Esophagus mucosa (tissue), 1 donor: Measurements from ENCODE around the gene KRTAP4-8. TPM values are rescaled to one million over a fixed set of nuclear protein-coding genes. Genes with fewer than 3 reads are reported as not detected.
"Not testable (repeated sequence)": the region's sequence is repeated elsewhere in the genome, so short reads cannot be mapped to it uniquely, and the experiment has no call there.

Source experiments
- ATAC-seq: fragments of 200-7000 bp; cut with Tn5 transposase; one replicate; pipeline ENCODE4 v1.9.1; 2020
- total RNA-seq: library from RNA; stranded (reverse); gene quantifications from one replicate; pipeline ENCODE4 v1.2.4, GENCODE V29; 2023
- donor health status: DM: yes; HTN: yes; CAD: no.

Gene KRTAP4-8
- total RNA-seq, 1 donor from 2014 or later, result not detected

GRCh38 chr17:41107941-41108450, 10.1 kb upstream of the KRTAP4-8 start:
- no peak for ATAC-seq

- not testable (repeated sequence) for ATAC-seq
Observed at GRCh38 chr17:41105347-41105746, 7.4 kb upstream of the KRTAP4-8 start, which contains the start of gene KRTAP4-9. Gene KRTAP4-9, plus strand, starts transcription at chr17:41105389. Its CDS starts 0 bp downstream, at chr17:41105389.

GRCh38 chr17:41104386-41105038, 6.6 kb upstream of the KRTAP4-8 start:
- ATAC-seq, result peak; percentile 55

DNA sequence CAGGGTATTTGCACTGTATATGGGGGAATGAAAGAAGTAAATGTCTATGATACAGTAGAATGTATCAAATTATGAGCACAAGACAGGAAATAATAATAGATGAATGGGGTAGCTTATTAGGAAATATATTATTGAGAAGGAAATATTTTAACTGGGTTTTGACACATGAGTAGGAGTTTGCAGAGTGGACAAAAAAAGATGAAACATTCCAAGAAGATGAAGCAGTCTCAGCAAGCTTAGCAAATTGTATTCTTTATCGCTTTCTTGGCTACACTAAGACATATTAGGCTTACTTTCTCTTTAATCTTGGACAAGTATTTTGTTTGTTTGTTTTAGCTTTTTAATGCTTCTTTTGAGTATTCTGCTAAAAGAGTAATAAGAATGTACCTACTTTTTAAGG, 6.0 kb upstream of the KRTAP4-8 start:
- no peak for ATAC-seq

DNA sequence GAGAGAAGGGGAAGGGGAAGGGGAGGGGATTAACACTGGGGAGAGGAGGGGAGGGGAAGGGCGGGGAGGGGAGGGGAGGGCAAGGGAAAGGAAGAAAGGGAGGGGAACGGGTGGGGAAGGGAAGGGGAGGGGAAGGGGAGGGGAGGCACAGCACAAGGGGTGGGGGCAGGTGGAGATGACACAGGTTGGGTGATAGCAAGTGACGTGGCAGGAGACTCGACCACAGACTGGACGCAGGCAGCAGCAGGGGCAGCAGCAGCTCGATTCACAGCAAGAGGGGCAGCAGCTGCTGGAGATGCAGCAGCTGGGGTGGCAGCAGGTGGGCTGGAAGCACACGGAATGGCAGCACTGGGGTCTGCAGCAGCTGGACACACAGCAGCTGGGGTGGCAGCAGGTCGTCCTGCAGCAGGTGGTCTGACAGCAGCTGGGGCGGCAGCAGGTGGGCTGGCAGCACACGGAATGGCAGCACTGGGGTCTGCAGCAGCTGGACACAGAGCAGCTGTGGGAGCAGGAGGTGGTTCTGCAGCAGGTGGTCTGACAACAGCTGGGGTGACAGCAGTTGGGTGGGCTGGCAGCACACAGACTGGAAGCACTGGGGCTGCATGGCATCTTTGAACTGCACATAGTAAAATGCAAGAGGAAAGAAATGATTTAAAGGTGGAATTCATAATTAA, 3.8 kb upstream of the KRTAP4-8 start, which contains the start of gene KRTAP4-16:
KRTAP4-16 (minus strand) TSS at position 624 of the 674 bp plus-strand sequence; CDS start at position 624, 0 bp downstream.
- no peak for ATAC-seq

- peak; percentile 54 for ATAC-seq
Observed at GRCh38 chr17:41099682-41100480, 1.9 kb upstream of the KRTAP4-8 start.

GRCh38 chr17:41098481-41098880, 539 bp upstream of the KRTAP4-8 start:
- ATAC-seq, result no peak

- no peak for ATAC-seq
Observed at GRCh38 chr17:41096055-41096454, 1.9 kb downstream of the KRTAP4-8 start.

DNA sequence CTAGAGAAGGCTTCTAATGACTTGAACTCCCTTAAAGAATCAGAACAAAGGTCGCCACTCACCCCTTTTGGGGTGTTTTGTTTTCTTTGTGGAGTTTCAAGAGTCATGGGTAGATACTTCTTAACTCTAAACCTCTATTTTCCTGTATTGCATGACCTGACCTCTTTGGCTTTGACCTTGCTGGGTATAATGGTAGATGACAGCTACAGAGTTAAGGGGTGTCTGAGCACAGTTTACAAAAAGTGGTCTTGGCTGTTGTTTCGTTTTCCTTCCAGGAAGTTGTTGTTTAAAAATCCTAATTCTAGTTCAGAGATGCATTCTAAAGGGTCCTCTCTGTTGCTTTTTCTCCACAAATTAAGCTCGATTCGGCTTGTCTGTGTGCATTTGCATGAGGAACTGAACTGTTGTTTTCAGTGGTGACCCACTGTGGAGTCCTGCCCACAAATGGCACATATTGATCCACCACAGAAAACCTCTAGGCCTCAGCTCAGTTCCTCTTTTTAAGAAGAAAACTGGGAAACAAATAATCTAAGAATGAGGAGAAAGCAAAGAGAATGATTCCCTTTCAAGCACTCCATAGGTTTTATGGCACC, 9.1 kb downstream of the KRTAP4-8 start:
- not testable (repeated sequence) for ATAC-seq

DNA sequence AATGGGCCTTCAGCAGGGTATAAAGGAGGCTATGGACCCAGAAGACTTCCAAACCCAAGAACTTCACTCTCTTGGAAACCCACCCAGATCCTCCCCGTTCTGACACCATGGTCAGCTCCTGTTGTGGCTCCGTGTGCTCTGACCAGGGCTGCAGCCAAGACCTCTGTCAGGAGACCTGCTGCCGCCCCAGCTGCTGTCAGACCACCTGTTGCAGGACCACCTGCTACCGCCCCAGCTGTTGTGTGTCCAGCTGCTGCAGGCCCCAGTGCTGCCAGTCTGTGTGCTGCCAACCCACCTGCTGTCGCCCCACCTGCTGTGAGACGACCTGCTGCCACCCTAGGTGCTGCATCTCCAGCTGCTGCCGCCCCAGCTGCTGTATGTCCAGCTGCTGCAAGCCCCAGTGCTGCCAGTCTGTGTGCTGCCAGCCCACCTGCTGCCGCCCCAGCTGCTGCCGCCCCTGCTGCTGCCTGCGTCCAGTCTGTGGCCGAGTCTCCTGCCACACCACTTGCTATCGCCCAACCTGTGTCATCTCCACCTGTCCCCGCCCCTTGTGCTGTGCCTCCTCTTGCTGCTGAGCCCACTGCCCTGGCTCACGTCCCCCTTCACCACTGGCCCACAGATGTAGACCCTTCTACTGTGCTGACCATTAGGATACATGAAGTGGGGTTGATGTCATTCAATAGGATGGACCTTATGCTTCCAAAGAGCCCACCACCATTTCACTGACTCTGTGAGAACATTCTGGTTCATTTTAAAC, 13.7 kb downstream of the KRTAP4-8 start, which contains the start of gene KRTAP4-7:
KRTAP4-7 (plus strand) TSS at position 51 of the 757 bp plus-strand sequence; CDS start at position 108, 57 bp downstream.
- ATAC-seq, result not testable (repeated sequence)

GRCh38 chr17:41083427-41083826, 14.5 kb downstream of the KRTAP4-8 start:
- ATAC-seq, result peak; percentile 52

GRCh38 chr17:41082626-41083025, 15.3 kb downstream of the KRTAP4-8 start:
- ATAC-seq, result no peak

GRCh38 chr17:41076788-41077187, 21.2 kb downstream of the KRTAP4-8 start:
- no peak for ATAC-seq

DNA sequence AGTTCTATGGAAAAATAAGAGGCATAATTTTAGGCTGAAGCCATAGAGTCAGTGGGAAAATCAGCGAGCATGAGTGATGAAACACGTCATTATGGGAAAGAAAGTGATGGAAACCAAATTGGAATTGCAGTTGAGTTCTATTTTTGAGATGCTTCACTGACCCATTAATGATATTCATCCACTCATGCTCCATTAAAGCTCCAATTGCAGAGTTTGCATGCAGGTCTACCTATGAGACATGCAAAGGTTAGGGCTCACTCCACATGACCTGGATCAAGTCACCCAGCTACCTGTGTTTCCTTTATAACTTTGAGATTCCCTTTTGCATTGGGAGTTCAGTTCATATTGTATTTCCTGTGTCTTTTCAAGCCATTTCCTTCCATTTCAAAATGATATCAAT, 24.3 kb downstream of the KRTAP4-8 start:
- no peak for ATAC-seq

DNA sequence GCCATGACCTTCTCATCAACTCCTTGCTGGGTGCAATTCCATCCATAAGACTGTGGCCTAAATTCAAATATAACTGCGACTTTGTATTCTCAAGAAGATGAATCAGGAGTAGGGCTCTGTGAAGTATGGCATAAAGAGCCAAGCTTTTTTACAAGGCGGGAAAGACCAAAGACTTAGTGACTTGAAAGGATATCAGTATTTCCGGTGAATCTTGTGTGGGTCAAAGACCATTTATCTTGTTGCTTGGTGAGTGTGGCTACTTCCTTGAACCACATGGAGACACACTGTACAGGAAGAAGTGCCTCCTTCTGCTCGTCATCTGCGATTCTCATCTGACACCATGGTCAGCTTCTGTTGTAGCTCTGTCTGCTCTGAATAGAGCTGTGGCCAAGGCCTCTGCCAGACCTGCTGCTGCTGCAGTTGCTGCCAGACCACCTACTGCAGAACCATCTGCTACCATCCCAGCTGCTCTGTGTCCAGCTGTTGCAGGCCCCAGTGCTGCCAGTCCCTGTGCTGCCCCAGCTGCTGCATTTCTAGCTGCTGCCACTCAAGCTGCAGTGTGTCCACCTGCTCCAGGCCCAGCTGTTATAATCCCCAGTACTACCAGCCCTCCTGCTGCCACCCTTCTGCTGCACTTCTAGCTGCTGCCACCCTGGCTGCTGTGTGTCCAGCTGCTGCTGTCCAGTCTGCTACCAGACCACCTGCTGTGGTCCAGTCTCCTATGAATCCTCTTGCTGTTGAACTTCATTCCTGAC, 26.2 kb downstream of the KRTAP4-8 start:
- no peak for ATAC-seq

DNA sequence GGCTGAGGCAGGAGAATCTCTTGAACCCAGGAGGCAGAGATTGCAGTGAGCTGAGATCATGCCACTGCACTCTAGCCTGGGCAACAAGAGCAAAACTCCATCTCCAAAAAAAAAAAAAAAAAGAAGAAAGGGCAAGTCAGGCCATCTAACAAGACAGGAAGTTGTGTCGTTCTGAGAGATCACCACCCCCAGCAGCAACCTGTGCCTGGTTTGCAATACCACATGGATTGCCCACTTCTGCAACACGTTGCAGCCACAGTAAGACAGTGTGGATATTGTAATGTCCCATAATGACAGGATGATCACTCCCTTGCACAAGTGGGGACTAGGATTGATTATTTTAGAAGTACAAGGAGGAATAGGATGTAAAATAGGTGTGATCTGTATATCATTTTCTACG, 28.9 kb downstream of the KRTAP4-8 start:
- no peak for ATAC-seq

- ATAC-seq, result no peak
Observed at GRCh38 chr17:41067281-41067680, 30.7 kb downstream of the KRTAP4-8 start.

DNA sequence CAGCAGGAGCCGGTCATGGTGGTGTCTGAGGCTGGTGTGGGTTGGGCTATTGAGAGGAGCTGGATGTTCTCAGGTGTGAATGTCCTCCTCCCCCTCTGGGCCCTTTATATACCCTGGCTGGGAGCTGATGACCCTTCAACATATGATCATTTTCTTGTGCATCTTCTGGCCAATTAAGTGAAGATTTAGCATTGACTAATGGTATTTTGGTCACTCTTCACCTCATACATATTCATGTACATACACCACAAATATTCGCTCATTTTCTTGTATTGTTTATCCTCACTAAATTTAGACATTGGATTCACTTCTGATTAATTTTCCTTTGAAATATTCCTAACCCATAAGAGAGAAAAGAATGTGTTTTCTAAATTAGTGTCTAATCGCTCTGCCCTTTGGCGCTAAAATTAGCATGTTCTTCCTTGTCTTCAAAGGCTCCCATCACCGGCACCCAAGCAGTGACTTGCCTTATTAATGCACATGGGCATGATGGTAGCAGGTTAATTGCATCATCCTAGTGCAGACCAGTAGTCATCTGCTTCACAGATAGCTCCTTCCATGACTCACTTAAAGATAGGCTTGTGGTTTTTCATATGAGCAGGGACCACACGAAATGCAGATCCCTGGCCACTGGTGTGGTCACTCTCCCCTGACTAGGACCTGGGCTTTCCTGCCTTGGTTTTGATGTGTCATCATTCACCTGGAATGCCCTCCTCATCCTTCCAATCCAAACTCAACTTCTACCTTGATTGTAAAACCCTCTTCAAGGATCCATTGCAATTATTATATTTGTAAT, 31.9 kb downstream of the KRTAP4-8 start, which contains the start of gene KRTAP2-4:
KRTAP2-4 (minus strand) TSS at position 51 of the 796 bp plus-strand sequence; CDS start at position 17, 34 bp downstream.
- peak; percentile 60 for ATAC-seq

DNA sequence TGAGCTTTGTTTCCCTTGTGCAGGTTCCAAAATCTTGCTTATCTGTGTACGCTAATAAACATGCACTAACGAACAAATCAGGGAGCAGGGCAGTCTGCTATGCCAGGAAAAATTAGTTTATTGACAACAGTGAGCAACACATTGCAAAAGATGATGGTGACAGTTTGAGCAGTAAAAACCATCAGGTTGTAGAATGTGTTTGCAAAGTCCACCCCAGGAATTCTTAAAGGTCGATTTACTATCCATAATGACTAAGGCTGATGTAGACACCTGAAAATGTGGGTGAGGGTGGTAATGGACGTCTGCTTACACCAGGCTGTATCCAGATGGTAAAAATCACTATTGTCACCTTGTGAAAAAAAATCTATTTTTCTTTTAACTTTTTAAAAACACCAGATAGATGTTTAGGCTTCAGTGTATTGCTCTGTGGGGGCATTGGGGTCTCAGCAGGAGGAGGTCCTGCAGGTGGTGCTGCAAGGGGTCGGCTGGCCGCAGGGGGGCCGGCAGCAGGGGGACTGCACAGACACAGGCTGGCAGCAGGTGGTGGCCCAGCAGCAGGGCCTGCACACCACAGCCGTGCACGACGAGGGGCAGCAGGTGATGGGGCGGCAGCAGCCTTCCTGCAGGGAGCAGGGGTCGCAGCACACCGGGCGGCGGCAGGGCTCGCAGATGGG, 32.8 kb downstream of the KRTAP4-8 start:
- peak; percentile 17 for ATAC-seq
